GF-D8 (cell line): ENCODE data around the gene CCKAR.
"Not testable (repeated sequence)": the region's sequence is repeated elsewhere in the genome, so short reads cannot be mapped to it uniquely, and the experiment has no call there.

Source experiments
- DNase-seq: peaks from one replicate; lab custom pipeline; 2025; lab: John Stamatoyannopoulos, UW

The CCKAR gene

GRCh38 chr4:26490111-26490959 is at the start of gene CCKAR:
CCKAR (minus strand) TSS chr4:26490484; CDS start chr4:26490267, 217 bp downstream.
- DNase-seq, result no peak

GRCh38 chr4:26533685-26534084 is 43.4 kb upstream of the CCKAR start:
- no peak for DNase-seq

GRCh38 chr4:26531491-26532116 is 41.3 kb upstream of the CCKAR start:
- no peak for DNase-seq

- no peak for DNase-seq
Measured at GRCh38 chr4:26530099-26530498, 39.8 kb upstream of the CCKAR start.

- no peak for DNase-seq
Measured at GRCh38 chr4:26529479-26529878, 39.2 kb upstream of the CCKAR start.

GRCh38 chr4:26525771-26526150 is 35.5 kb upstream of the CCKAR start:
- no peak for DNase-seq

- DNase-seq, result no peak
Measured at GRCh38 chr4:26525136-26525770, 35.0 kb upstream of the CCKAR start.

GRCh38 chr4:26524011-26524410 is 33.7 kb upstream of the CCKAR start:
- no peak for DNase-seq

- DNase-seq, result no peak
Measured at GRCh38 chr4:26522478-26522877, 32.2 kb upstream of the CCKAR start.

GRCh38 chr4:26520728-26521450 is 30.6 kb upstream of the CCKAR start:
- DNase-seq, result no peak

- DNase-seq, result no peak
Measured at GRCh38 chr4:26515936-26516335, 25.7 kb upstream of the CCKAR start.

- DNase-seq, result no peak
Measured at GRCh38 chr4:26510334-26510964, 20.2 kb upstream of the CCKAR start.

GRCh38 chr4:26509681-26510333 is 19.5 kb upstream of the CCKAR start:
- DNase-seq, result no peak

- DNase-seq, result no peak
Measured at GRCh38 chr4:26507286-26507685, 17.0 kb upstream of the CCKAR start.

GRCh38 chr4:26503844-26504243 is 13.6 kb upstream of the CCKAR start:
- DNase-seq, result no peak

GRCh38 chr4:26503427-26503826 is 13.1 kb upstream of the CCKAR start:
- DNase-seq, result no peak

- not testable (repeated sequence) for DNase-seq
Measured at GRCh38 chr4:26500565-26500999, 10.3 kb upstream of the CCKAR start.

- no peak for DNase-seq
Measured at GRCh38 chr4:26496207-26496783, 6.0 kb upstream of the CCKAR start.

- no peak for DNase-seq
Measured at GRCh38 chr4:26493461-26493860, 3.2 kb upstream of the CCKAR start.

GRCh38 chr4:26491449-26492170 is 1.3 kb upstream of the CCKAR start:
- DNase-seq, result no peak
